ENCODE results near the gene DARS2. TPM values are rescaled to one million over a fixed set of nuclear protein-coding genes. Genes with fewer than 3 reads are reported as not detected.
"Not testable (repeated sequence)": the region's sequence is repeated elsewhere in the genome, so short reads cannot be mapped to it uniquely, and the experiment has no call there.

The DARS2 gene
- total RNA-seq, 1 donor from 2014 or later = 16.9 TPM

- DNase-seq (ENCODE audit: low spot score) = not testable (repeated sequence)
Observed at GRCh38 chr1:173862146-173862768, 37.8 kb downstream of the DARS2 start.

GRCh38 chr1:173862769-173863223 is 38.3 kb downstream of the DARS2 start:
- DNase-seq (ENCODE audit: low spot score) = no peak

GRCh38 chr1:173863224-173864161 is 39.0 kb downstream of the DARS2 start:
- no peak for DNase-seq (ENCODE audit: low spot score)

GRCh38 chr1:173864179-173864867 is 39.9 kb downstream of the DARS2 start:
- no peak for DNase-seq (ENCODE audit: low spot score)

- DNase-seq (ENCODE audit: low spot score) = no peak
Observed at GRCh38 chr1:173865468-173866164, 41.1 kb downstream of the DARS2 start.

GRCh38 chr1:173866413-173867115 is 42.1 kb downstream of the DARS2 start:
- no peak for DNase-seq (ENCODE audit: low spot score)

- no peak for DNase-seq (ENCODE audit: low spot score)
Observed at GRCh38 chr1:173867141-173867752, 42.8 kb downstream of the DARS2 start.

GRCh38 chr1:173867753-173868265 is 43.3 kb downstream of the DARS2 start, which contains the start of gene GAS5:
Gene GAS5, minus strand, starts transcription at chr1:173867989.
- peak; percentile 99 for DNase-seq (ENCODE audit: low spot score)

GRCh38 chr1:173868266-173869020 is 44.0 kb downstream of the DARS2 start, which contains the start of gene ZBTB37:
Gene ZBTB37, plus strand, starts transcription at chr1:173868380. Its CDS starts 1,846 bp downstream, at chr1:173870226.
- DNase-seq (ENCODE audit: low spot score) = peak; percentile 92

- DNase-seq (ENCODE audit: low spot score) = no peak
Observed at GRCh38 chr1:173869021-173869359, 44.5 kb downstream of the DARS2 start.

GRCh38 chr1:173870252-173871075 is 46.0 kb downstream of the DARS2 start:
- peak; percentile 22 for DNase-seq (ENCODE audit: low spot score)

GRCh38 chr1:173871091-173871490 is 46.6 kb downstream of the DARS2 start:
- DNase-seq (ENCODE audit: low spot score) = no peak

GRCh38 chr1:173871500-173871899 is 47.0 kb downstream of the DARS2 start:
- DNase-seq (ENCODE audit: low spot score) = no peak

- no peak for DNase-seq (ENCODE audit: low spot score)
Observed at GRCh38 chr1:173876732-173877131, 52.3 kb downstream of the DARS2 start.

- DNase-seq (ENCODE audit: low spot score) = no peak
Observed at GRCh38 chr1:173878251-173878650, 53.8 kb downstream of the DARS2 start.

GRCh38 chr1:173881117-173881516 is 56.6 kb downstream of the DARS2 start:
- not testable (repeated sequence) for DNase-seq (ENCODE audit: low spot score)

- DNase-seq (ENCODE audit: low spot score) = no peak
Observed at GRCh38 chr1:173884701-173885100, 60.2 kb downstream of the DARS2 start.

- no peak for DNase-seq (ENCODE audit: low spot score)
Observed at GRCh38 chr1:173886746-173887611, 62.5 kb downstream of the DARS2 start.
